Kidney epithelial cell (primary cell): ENCODE data around the gene TMEM237. TPM values are rescaled to one million over a fixed set of nuclear protein-coding genes. Genes with fewer than 3 reads are reported as not detected.

Experiments
- DNase-seq: peaks from one replicate; pipeline ENCODE4 v3.0.0-alpha.2; 2010; ENCODE audit warnings: low read depth
- H3K27me3 ChIP-seq: 2 replicates; pipeline ENCODE4 v1.6.0; 2011; ENCODE audit warnings: low read length; ENCODE audit not compliant: control insufficient read depth, insufficient read depth
- H3K36me3 ChIP-seq: 2 replicates; pipeline ENCODE4 v1.5.1; 2011; ENCODE audit warnings: low read length; ENCODE audit not compliant: control insufficient read depth, insufficient read depth
- H3K4me3 ChIP-seq: 2 replicates; pipeline ENCODE4 v1.5.1; 2011; ENCODE audit warnings: low read depth, mild to moderate bottlenecking, control low read depth, low read length
- CTCF ChIP-seq: IDR thresholded peaks from 2 replicates; pipeline ENCODE4 v1.5.1; 2011; ENCODE audit warnings: mild to moderate bottlenecking, moderate library complexity, low read length, control low read depth, inconsistent platforms; ENCODE audit not compliant: insufficient read depth, poor library complexity, severe bottlenecking
- total RNA-seq: library from RNA; depleted of rRNA; stranded (reverse); fragments of >200 nt; gene quantifications from 2 replicates; pipeline ENCODE4 v1.2.3, GENCODE V29; 2015

TMEM237 gene
- total RNA-seq, 1 donor from 2014 or later: 24.4 TPM

DNA sequence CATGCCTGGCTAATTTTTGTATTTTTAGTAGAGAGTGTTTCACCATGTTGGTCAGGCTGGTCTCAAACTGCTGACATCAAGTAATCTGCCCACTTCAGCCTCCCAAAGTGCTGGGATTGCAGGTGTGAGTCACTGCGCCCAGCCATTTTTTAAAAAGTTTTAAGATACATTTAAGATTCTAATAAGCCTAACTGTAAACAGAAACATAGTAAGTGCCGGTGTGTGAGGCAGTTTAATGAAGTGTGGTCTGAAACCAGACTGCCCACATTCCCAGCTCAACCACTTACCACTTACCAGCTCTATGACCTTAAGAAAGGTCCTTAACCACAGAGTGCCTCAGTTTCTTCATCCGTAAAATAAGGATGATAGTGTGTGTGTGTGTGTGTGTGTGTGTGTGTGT lies 42.4 kb downstream of the TMEM237 start:
- Histone ChIP-seq H3K4me3 (no peak overlapping the region), H3K36me3 (no peaks in the 10 kb centered on the region), H3K27me3 (no peaks in the 10 kb centered on the region)
- peak; percentile 9 for DNase-seq
- no peak for TF ChIP-seq CTCF

DNA sequence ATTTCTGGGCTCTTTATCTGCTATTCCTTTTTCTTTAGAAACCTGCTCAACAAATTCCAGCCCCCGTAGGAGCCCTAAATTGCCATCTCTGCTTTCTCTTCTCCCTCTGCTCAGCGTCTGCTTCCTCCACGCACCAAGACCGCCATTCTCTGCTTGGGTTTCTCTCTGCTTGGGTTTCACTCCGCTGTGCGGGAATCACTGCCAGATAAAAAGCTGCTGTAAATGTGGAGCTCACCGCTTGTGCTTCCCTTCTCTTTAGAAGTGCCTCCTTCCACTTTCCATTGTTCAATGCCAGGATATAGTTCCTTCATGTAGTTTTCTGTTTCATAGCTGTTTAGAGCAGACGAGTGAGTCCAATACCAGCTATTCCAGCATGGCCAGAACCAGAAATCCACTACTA lies 45.9 kb downstream of the TMEM237 start:
- no peak for DNase-seq
- no peak for TF ChIP-seq CTCF
- Histone ChIP-seq H3K4me3 (no peak overlapping the region), H3K36me3 (no peaks in the 10 kb centered on the region), H3K27me3 (no peaks in the 10 kb centered on the region)

DNA sequence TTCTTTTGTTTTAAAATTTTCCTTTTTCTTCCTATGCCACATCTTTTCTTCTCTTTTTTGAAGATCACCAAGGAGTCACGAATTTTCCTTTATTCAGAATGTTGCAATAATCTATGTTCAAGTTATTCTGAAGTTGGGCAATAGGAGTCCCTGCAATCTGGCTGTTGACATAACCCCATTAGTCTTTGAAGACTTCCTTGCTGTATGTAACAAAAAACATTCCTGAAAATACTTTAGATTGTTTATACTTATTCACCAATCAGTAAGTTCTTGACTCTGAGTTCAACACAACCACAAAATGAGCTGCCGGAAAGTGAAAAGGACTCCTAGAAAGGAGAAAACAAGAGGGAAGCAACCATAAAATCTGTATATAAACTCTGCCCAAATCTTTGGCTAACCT lies 62.8 kb downstream of the TMEM237 start:
- H3K36me3 ChIP-seq: no peaks in the 10 kb centered on the region
- no peak for DNase-seq

DNA sequence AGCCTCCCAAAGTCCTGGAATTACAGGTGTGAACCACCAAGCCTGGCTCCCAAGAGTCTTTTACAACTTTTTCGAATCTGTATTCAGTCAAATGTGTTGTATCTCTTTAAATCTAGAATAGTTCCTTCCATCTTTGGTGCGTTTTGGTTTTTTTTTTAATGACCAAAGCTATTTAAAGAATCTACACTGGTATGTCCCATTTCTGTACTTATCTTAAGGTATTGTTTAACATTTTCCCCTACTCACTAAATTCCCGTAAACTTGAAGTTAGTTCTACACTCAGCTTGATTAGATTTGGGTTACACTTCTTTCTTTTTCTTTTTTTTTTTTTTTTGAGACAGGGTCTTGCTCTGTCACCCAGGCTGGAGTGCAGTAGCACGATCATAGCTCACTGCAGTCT lies 63.8 kb downstream of the TMEM237 start:
- H3K27me3 ChIP-seq: no peaks in the 10 kb centered on the region
- H3K4me3 ChIP-seq: no peak overlapping the region
- H3K36me3 ChIP-seq: no peaks in the 10 kb centered on the region
- no peak for TF ChIP-seq CTCF
- DNase-seq: no peak

More for the DNA sequence above, 62.8 kb downstream of the TMEM237 start:
- Histone ChIP-seq H3K27me3 (no peaks in the 10 kb centered on the region), H3K4me3 (no peak overlapping the region)
- no peak for TF ChIP-seq CTCF

DNA sequence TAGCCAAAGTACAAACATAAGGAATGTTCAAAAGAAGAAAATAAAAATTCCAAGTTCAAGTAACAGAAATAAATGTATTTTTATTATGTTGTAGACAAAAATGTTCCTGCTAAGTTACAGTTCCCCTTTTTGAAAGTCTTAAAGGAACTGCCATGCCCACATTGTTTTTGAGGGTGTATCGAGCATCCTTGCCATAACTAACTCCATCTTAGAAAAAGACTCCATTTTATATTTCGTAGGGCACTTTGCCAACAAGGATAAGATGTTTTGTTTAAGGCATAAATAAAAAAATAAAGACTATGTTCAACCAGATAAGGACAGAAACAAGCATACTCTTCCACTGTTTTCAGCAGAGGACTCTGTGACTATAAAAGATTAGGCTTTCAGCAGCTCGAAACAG lies 67.3 kb downstream of the TMEM237 start:
- Histone ChIP-seq H3K4me3 (no peak overlapping the region), H3K36me3 (no peaks in the 10 kb centered on the region), H3K27me3 (no peaks in the 10 kb centered on the region)
- TF ChIP-seq CTCF: no peak
- DNase-seq: no peak

GRCh38 chr2:201574766-201575165 lies 68.5 kb downstream of the TMEM237 start:
- H3K36me3 ChIP-seq: no peaks in the 10 kb centered on the region
- H3K4me3 ChIP-seq: no peak overlapping the region
- no peak for TF ChIP-seq CTCF
- H3K27me3 ChIP-seq: no peaks in the 10 kb centered on the region
- DNase-seq: no peak
